Glutamatergic neuron (in vitro differentiated cells): ENCODE data around the gene PPARD. TPM values are rescaled to one million over a fixed set of nuclear protein-coding genes. Genes with fewer than 3 reads are reported as not detected.

Experiments
- DNase-seq: peaks from one replicate; pipeline ENCODE4 v3.0.0; 2022
- H3K27ac Mint-ChIP-seq: one replicate; pipeline ENCODE4 v1.8.0; 2020; ENCODE audit warnings: mild to moderate bottlenecking, mixed read lengths, inconsistent platforms; ENCODE audit not compliant: unreplicated experiment
- H3K27me3 Mint-ChIP-seq: one replicate; pipeline ENCODE4 v1.8.0; 2020; ENCODE audit warnings: mild to moderate bottlenecking, moderate library complexity, mixed read lengths, inconsistent platforms; ENCODE audit not compliant: unreplicated experiment
- H3K36me3 Mint-ChIP-seq: one replicate; pipeline ENCODE4 v1.8.0; 2020; ENCODE audit warnings: mild to moderate bottlenecking, mixed read lengths, inconsistent platforms; ENCODE audit not compliant: unreplicated experiment
- H3K4me1 Mint-ChIP-seq: one replicate; pipeline ENCODE4 v1.8.0; 2020; ENCODE audit warnings: mild to moderate bottlenecking, low read depth, mixed read lengths, inconsistent platforms; ENCODE audit not compliant: unreplicated experiment
- H3K4me3 Mint-ChIP-seq: one replicate; pipeline ENCODE4 v1.8.0; 2020; ENCODE audit warnings: mild to moderate bottlenecking, mixed read lengths, inconsistent platforms; ENCODE audit not compliant: unreplicated experiment
- H3K9me3 Mint-ChIP-seq: one replicate; pipeline ENCODE4 v1.8.0; 2020; ENCODE audit warnings: mild to moderate bottlenecking, moderate library complexity, mixed read lengths, inconsistent platforms; ENCODE audit not compliant: unreplicated experiment
- CTCF ChIP-seq: fragments of 200-600 bp; sonication (generic); IDR thresholded peaks from one replicate; pipeline ENCODE4 v1.5.0; 2021; ENCODE audit not compliant: partially characterized antibody, unreplicated experiment
- total RNA-seq: library from RNA; stranded (reverse); fragmentation: NEBNext Ultra II Directional; extraction: Animal tissue kit (Norgen Biotek cat#: 25700); gene quantifications from one replicate; pipeline ENCODE4 v1.2.1, GENCODE V29; 2021; ENCODE audit not compliant: unreplicated experiment

Gene PPARD
- total RNA-seq, 1 donor from 2014 or later = 37.5 TPM

- peaks cover 6% of the 10 kb centered on the region for H3K27me3 Mint-ChIP-seq
- no peak for DNase-seq
- H3K36me3 Mint-ChIP-seq = no peaks in the 10 kb centered on the region
- peaks cover 3% of the 10 kb centered on the region for H3K4me1 Mint-ChIP-seq
- H3K4me3 Mint-ChIP-seq = no peak overlapping the region
- TF ChIP-seq CTCF = no peak
- no peak overlapping the region for H3K27ac Mint-ChIP-seq
- peaks cover 2% of the 10 kb centered on the region for H3K9me3 Mint-ChIP-seq
These were observed 29.6 kb upstream of the PPARD start for GRCh38 chr6:35312807-35313206.

DNA sequence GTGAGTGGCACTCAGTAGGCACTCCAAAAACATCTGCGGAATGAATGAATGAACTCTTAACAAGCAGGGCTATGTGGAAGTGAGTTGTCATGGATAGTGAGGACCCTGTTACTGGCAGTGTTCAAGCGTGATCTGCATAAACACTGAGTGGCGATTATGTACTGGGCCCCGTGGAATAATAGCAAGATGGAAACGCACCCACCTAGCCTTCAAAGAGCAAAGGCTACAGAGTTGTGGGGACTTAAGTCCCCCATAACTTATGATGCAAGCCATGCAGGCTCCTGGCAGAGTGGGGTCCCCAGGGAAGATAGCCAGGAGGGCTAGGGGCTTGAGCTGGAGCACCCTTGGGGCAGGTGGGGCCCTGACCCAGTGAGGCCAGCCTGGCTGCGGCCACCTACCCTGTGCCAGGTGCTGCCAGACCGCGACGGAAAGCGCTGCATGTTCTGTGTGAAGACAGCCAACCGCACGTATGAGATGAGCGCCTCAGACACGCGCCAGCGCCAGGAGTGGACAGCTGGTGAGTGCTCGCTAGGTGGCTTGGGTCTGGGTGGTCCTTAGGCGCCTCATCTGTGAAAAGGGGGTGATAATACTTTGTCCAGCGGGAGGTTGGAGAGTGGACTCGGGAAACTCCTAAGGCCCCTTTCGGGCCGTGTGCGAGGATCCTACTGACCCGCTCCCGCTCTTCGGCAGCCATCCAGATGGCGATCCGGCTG lies 24.7 kb upstream of the PPARD start:
- peaks cover 6% of the 10 kb centered on the region for H3K4me1 Mint-ChIP-seq
- H3K27me3 Mint-ChIP-seq = peaks cover 7% of the 10 kb centered on the region
- H3K4me3 Mint-ChIP-seq = peak overlapping the region; percentile 88
- H3K9me3 Mint-ChIP-seq = peaks cover 4% of the 10 kb centered on the region
- peak; percentile 63 for DNase-seq
- no peaks in the 10 kb centered on the region for H3K36me3 Mint-ChIP-seq
- H3K27ac Mint-ChIP-seq = peak overlapping the region; percentile 91
- no peak for TF ChIP-seq CTCF

DNA sequence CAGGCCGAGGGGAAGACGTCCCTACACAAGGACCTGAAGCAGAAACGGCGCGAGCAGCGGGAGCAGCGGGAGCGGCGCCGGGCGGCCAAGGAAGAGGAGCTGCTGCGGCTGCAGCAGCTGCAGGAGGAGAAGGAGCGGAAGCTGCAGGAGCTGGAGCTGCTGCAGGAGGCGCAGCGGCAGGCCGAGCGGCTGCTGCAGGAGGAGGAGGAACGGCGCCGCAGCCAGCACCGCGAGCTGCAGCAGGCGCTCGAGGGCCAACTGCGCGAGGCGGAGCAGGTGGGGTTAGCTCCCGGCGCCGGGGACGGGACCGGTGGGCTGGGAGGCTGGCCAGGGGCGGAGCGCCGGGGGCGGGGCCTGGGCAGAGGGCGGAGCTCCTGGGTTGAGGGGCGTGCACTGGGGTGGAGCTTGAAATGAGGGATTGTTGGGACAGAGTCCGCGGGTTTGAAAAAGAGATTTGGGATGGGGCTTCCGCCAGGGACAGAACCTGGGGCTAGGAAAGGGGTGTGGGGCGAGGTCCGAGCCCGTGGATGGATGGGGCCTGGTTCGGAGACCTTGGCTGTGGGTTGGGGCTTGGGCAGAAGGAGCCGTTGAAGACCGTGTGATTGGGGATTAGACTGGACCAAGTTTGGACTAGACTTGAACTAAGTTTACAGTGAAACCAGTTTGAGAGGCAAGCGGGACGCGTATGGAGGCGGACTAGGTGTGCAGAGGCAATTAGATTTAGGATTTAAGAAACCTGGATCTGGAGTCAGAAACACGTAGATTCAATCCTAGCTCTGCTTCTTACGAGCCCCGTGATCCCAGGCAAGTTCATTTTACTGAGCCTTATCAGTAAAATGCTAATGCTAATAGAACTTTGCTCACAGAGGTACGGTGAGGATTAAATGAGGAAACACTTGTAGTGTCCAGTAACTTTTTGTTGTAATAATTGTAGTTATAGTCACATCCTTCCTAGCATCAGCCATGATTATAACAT lies 23.9 kb upstream of the PPARD start:
- H3K27ac Mint-ChIP-seq = peak overlapping the region; percentile 91
- peaks cover 7% of the 10 kb centered on the region for H3K27me3 Mint-ChIP-seq
- peak; percentile 97 for DNase-seq
- no peak for TF ChIP-seq CTCF
- peaks cover 4% of the 10 kb centered on the region for H3K9me3 Mint-ChIP-seq
- peak overlapping the region; percentile 91 for H3K4me3 Mint-ChIP-seq
- H3K36me3 Mint-ChIP-seq = no peaks in the 10 kb centered on the region
- peaks cover 6% of the 10 kb centered on the region for H3K4me1 Mint-ChIP-seq

GRCh38 chr6:35319346-35320030 lies 22.9 kb upstream of the PPARD start:
- no peak for DNase-seq
- Mint-ChIP-seq H3K27me3 (peaks cover 7% of the 10 kb centered on the region), H3K4me1 (peaks cover 6% of the 10 kb centered on the region), H3K27ac (no peak overlapping the region), H3K4me3 (no peak overlapping the region), H3K36me3 (no peaks in the 10 kb centered on the region), H3K9me3 (peaks cover 4% of the 10 kb centered on the region)
- TF ChIP-seq CTCF = no peak
